Natural killer cell (primary cell): ENCODE data around the gene CHSY1. TPM values are rescaled to one million over a fixed set of nuclear protein-coding genes. Genes with fewer than 3 reads are reported as not detected.
A peak's percentile ranks its signal among the peaks of the same experiment; 100 is the strongest.

Source experiments
- ATAC-seq, 3 donors: fragments of 150-1000 bp in 2 of 3; fragments of 200-7000 bp in 1 of 3; cut with Tn5 transposase; 1 replicate in 1 of 3; 2 replicates in 2 of 3; pipeline ENCODE4 v1.10.0; 2021; ENCODE audit warnings: mild to moderate bottlenecking in 2 of 3, moderate library complexity in 2 of 3
- DNase-seq, 2 donors: peaks; one replicate each; pipeline versions ENCODE4 v3.0.0 to v3.0.0-alpha.2; 2013 to 2021; ENCODE audit warnings: mixed read lengths in 1 of 2
- H3K27ac ChIP-seq: one replicate; pipeline ENCODE4 v1.5.1; 2013; ENCODE audit warnings: mild to moderate bottlenecking, low read length
- H3K27me3 ChIP-seq: one replicate; pipeline ENCODE4 v1.6.1; 2013; ENCODE audit warnings: low read length; ENCODE audit not compliant: control insufficient read depth, insufficient read depth
- H3K36me3 ChIP-seq: one replicate; pipeline ENCODE4 v1.6.1; 2013; ENCODE audit warnings: low read length; ENCODE audit not compliant: control insufficient read depth, insufficient read depth
- H3K4me1 ChIP-seq: one replicate; pipeline ENCODE4 v1.6.1; 2013; ENCODE audit warnings: low read length; ENCODE audit not compliant: control insufficient read depth, insufficient read depth
- H3K4me3 ChIP-seq: one replicate; pipeline ENCODE4 v1.5.1; 2013; ENCODE audit warnings: low read length
- H3K9me3 ChIP-seq: one replicate; pipeline ENCODE4 v1.6.1; 2013; ENCODE audit warnings: low read length; ENCODE audit not compliant: control insufficient read depth, insufficient read depth
- H3K27ac Mint-ChIP-seq, 2 donors: one replicate each; pipeline ENCODE4 v1.8.0; 2022; ENCODE audit warnings: mild to moderate bottlenecking in 2 of 2, mixed read lengths in 2 of 2, moderate library complexity in 1 of 2
- H3K27me3 Mint-ChIP-seq, 2 donors: one replicate each; pipeline ENCODE4 v1.8.0; 2022; ENCODE audit warnings: low read depth in 2 of 2, mixed read lengths in 2 of 2
- H3K36me3 Mint-ChIP-seq: one replicate; pipeline ENCODE4 v1.8.0; 2022; ENCODE audit warnings: mixed read lengths
- H3K4me1 Mint-ChIP-seq, 2 donors: one replicate each; pipeline ENCODE4 v1.8.0; 2022; ENCODE audit warnings: mixed read lengths in 2 of 2
- H3K4me3 Mint-ChIP-seq: one replicate; pipeline ENCODE4 v1.8.0; 2022; ENCODE audit warnings: mild to moderate bottlenecking, moderate library complexity, mixed read lengths
- H3K9me3 Mint-ChIP-seq, 2 donors: one replicate each; pipeline ENCODE4 v1.8.0; 2022; ENCODE audit warnings: mixed read lengths in 2 of 2
- CTCF ChIP-seq: fragments of 200-600 bp; IDR thresholded peaks from one replicate; pipeline ENCODE4 v1.8.0; 2022; ENCODE audit warnings: antibody characterized with exemption
- WGBS: methylation state at CpG from one replicate; pipeline ENCODE4 v1.1.7; 2013; ENCODE audit warnings: missing lambda C conversion rate; ENCODE audit not compliant: insufficient coverage; 5-methylcytosine and 5-hydroxymethylcytosine counted together
- intact Hi-C: fragments of 100-400 bp; cut with micrococcal nuclease; formaldehyde crosslinking; loops from one replicate; pipeline ENCODE4 v1.14.2; 2022
- total RNA-seq, 4 donors: library from RNA; stranded (reverse); fragments of 120-200 nt in 1 of 4; gene quantifications; one replicate each; pipeline versions ENCODE4 v1.2.3 to v1.2.4, GENCODE V29; 2013 to 2022

The CHSY1 gene
- total RNA-seq, 3 donors from 2014 or later (not counting 1 experiment from before 2014, with no cell fraction given), result 21.1 to 32.5 (median 30.8) TPM

- no peaks in the 10 kb centered on the region for H3K36me3 Mint-ChIP-seq
- Histone ChIP-seq H3K9me3 (no peaks in the 10 kb centered on the region), H3K36me3 (no peaks in the 10 kb centered on the region), H3K4me1 (peaks cover 33% of the 10 kb centered on the region), H3K27ac (no peak overlapping the region), H3K27me3 (no peaks in the 10 kb centered on the region), H3K4me3 (no peak overlapping the region)
- WGBS, result 88% methylated on average over 6 of the region's 6 CpGs
- no peaks in the 10 kb centered on the region for H3K9me3 Mint-ChIP-seq
- peak overlapping the region in 1 of 2 donors; percentile 22 for H3K27ac Mint-ChIP-seq
- no peak overlapping the region for H3K4me3 Mint-ChIP-seq
- peaks cover 70 to 72% of the 10 kb centered on the region in 2 donors for H3K4me1 Mint-ChIP-seq
- no peak for TF ChIP-seq CTCF
- intact Hi-C loops, result no loop called here
- no peak for DNase-seq
- no peaks in the 10 kb centered on the region for H3K27me3 Mint-ChIP-seq
- no peak for ATAC-seq
Observed at GRCh38 chr15:101198800-101199199, 53.0 kb downstream of the CHSY1 start.

- no peaks in the 10 kb centered on the region for H3K9me3 ChIP-seq
- ATAC-seq, result no peak
- TF ChIP-seq CTCF, result no peak
- no peak for DNase-seq
- no peak overlapping the region for H3K4me3 Mint-ChIP-seq
- intact Hi-C loops, result no loop called here
- H3K36me3 Mint-ChIP-seq, result no peaks in the 10 kb centered on the region
- H3K4me1 ChIP-seq, result peaks cover 39% of the 10 kb centered on the region
- no peaks in the 10 kb centered on the region for H3K27me3 Mint-ChIP-seq
- no peak overlapping the region for H3K27ac ChIP-seq
- no peaks in the 10 kb centered on the region for H3K36me3 ChIP-seq
- no peaks in the 10 kb centered on the region for H3K27me3 ChIP-seq
- 97% methylated on average over 16 of the region's 16 CpGs for WGBS
- peaks cover 70 to 72% of the 10 kb centered on the region in 2 donors for H3K4me1 Mint-ChIP-seq
- no peak overlapping the region for H3K4me3 ChIP-seq
- no peak overlapping the region for H3K27ac Mint-ChIP-seq
- no peaks in the 10 kb centered on the region for H3K9me3 Mint-ChIP-seq
Observed at GRCh38 chr15:101198031-101198575, 53.7 kb downstream of the CHSY1 start.

GRCh38 chr15:101194546-101195125, 57.2 kb downstream of the CHSY1 start:
- H3K4me3 ChIP-seq, result no peak overlapping the region
- TF ChIP-seq CTCF, result no peak
- WGBS, result 75% methylated on average over 8 of the region's 8 CpGs
- peak overlapping the region; percentile 43 for H3K4me3 Mint-ChIP-seq
- H3K27me3 ChIP-seq, result no peaks in the 10 kb centered on the region
- no peaks in the 10 kb centered on the region for H3K36me3 Mint-ChIP-seq
- peaks cover 69 to 70% of the 10 kb centered on the region in 2 donors for H3K4me1 Mint-ChIP-seq
- no peaks in the 10 kb centered on the region for H3K9me3 Mint-ChIP-seq
- intact Hi-C loops, result no loop called here
- H3K27ac Mint-ChIP-seq, result peak overlapping the region; percentile 7 to 81
- peaks cover 21% of the 10 kb centered on the region for H3K4me1 ChIP-seq
- ATAC-seq, result peak in 1 of 3 donors; percentile 51
- no peak for DNase-seq
- H3K27ac ChIP-seq, result no peak overlapping the region
- no peaks in the 10 kb centered on the region for H3K27me3 Mint-ChIP-seq
- no peaks in the 10 kb centered on the region for H3K36me3 ChIP-seq
- H3K9me3 ChIP-seq, result no peaks in the 10 kb centered on the region
